RWPE1 (cell line): ENCODE results near the gene CCDC9B.

Experiments used
- CTCF ChIA-PET: fragments of 350-600 bp; sonication (Branson Sonifier 250); formaldehyde crosslinking; extraction: SDS; loops from one replicate; lab custom pipeline; 2021; lab: Yijun Ruan, JAX
- POLR2A ChIA-PET: fragments of 400-600 bp; formaldehyde crosslinking; extraction: SDS; loops from one replicate; lab custom pipeline; 2020; ENCODE audit warnings: antibody characterized with exemption; ENCODE audit not compliant: low non-redundant PET; lab: Yijun Ruan, JAX
- DNase-seq: peaks from one replicate; pipeline ENCODE4 v3.0.0; 2012; ENCODE audit warnings: low spot score
- H3K27ac ChIP-seq: fragments of 450-650 bp; 2 replicates; pipeline ENCODE4 v1.5.1; 2017
- TF ChIP-seq, protein P1 (sequence below): fragments of 450-650 bp; conservative IDR thresholded peaks from 2 replicates; pipeline ENCODE4 v1.5.1; 2017; ENCODE audit warnings: low read depth, mild to moderate bottlenecking

Gene CCDC9B

DNA sequence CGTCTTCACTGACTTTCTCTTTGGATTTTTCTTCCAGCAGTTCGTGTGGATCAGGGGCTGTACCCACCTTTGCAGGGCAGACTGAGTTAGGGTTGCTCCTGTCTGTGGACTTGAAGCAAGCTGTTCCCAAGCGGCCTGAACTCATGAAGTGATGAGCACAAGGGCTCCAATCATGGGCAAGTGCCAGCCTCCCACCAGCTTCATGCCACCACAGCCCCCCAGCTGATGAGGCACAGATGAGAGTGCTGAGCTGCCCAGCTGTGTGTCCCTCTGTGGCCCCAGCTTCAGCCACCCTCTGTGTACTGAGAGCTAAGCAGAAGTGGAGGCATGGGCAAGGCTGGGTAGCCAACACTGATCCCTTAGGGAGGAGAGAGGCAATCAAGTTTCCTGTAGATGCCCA is 29.7 kb downstream of the CCDC9B start:
- POLR2A ChIA-PET, result no interaction called here
- H3K27ac ChIP-seq, result no peak overlapping the region
- CTCF ChIA-PET, result interaction anchor here (0.6 to 1.7 kb wide), 5 partner anchors 22 to 245 kb away, joined by 3 to 5 read pairs (median 3); no protein-coding TSS in a partner anchor
- no peak for DNase-seq
- TF ChIP-seq, protein P1, sequence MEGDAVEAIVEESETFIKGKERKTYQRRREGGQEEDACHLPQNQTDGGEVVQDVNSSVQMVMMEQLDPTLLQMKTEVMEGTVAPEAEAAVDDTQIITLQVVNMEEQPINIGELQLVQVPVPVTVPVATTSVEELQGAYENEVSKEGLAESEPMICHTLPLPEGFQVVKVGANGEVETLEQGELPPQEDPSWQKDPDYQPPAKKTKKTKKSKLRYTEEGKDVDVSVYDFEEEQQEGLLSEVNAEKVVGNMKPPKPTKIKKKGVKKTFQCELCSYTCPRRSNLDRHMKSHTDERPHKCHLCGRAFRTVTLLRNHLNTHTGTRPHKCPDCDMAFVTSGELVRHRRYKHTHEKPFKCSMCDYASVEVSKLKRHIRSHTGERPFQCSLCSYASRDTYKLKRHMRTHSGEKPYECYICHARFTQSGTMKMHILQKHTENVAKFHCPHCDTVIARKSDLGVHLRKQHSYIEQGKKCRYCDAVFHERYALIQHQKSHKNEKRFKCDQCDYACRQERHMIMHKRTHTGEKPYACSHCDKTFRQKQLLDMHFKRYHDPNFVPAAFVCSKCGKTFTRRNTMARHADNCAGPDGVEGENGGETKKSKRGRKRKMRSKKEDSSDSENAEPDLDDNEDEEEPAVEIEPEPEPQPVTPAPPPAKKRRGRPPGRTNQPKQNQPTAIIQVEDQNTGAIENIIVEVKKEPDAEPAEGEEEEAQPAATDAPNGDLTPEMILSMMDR, result no peak

DNA sequence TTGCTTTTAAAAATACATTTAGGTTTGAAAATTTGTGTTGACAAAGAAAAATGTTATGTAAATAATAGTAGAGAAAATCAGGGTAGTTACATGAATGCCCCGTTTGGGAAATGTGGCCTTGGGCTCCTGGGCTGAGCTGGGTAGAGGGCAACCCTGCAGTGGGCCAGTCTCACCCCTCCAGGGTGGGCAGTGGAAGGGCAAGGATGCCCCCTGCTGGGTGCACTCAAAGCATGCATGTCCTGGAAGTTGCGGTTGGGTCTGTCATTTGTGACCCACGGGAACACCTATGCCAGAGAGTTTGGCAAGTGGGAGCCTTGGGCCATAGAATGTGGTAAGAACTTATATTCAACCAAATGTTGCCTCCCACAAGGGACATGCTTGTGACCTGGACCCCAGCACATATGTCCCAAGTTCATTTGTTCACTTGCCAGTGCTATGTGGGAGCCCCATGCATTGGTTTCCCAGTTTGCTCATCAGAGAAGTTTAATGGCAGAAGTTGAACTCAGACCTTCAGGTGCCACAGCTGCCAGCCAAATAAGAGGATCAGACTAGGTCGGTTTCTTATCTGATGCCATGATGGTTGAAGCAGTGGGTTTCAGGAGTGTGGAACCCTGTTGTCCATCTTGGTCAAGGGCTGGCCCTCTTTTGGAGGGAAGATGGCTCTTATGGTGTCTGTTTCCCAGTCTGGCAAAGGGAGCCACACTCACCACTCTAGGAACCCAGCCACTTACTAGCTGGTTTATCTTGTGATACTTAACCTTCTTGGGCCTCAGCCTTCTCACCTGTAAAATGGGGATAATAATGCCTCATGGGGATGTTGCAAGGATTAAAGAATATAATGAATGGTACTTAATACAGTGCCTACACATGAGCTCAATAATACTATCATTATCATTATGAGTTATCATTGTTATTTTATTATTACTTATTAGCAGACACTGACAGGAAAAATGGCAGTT is 30.5 kb downstream of the CCDC9B start:
- ChIA-PET CTCF (interaction anchor here (0.6 to 1.9 kb wide), 12 partner anchors 9 to 244 kb away, joined by 3 to 6 read pairs (median 3); no protein-coding TSS in a partner anchor), POLR2A (no interaction called here)
- H3K27ac ChIP-seq, result no peak overlapping the region
- TF ChIP-seq, protein P1, result peak; percentile 50
- DNase-seq, result no peak

DNA sequence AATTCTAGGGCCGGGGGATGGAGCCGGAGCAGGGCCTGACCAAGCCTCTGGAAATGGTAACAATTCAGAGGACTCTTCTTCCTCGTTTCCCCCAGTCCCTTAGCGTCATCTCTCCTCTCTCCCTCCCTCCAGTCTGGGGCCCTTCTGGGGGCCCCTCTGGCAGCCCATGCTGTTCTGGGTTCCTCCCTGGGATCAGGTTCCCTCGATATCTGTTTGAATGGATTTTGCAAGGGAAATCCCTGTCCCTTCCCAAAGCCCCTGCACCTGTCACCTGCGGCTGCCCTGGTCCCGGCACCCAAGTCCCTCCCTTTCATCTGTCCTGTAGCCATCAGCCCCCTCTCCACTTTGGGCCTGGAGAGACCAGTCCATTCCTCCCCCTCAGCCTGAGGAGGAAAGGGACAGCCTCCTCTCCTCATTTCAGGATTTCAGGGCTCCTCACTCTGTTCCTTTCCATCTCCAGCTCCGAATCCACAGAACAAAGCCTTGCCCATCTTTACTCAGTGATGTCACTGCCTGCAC is 31.3 kb downstream of the CCDC9B start:
- TF ChIP-seq, protein P1, result no peak
- ChIA-PET POLR2A (no interaction called here), CTCF (interaction anchor here (0.6 to 1.9 kb wide), 10 partner anchors 8 to 232 kb away, joined by 3 to 6 read pairs (median 3); no protein-coding TSS in a partner anchor)
- no peak overlapping the region for H3K27ac ChIP-seq
- DNase-seq, result no peak

DNA sequence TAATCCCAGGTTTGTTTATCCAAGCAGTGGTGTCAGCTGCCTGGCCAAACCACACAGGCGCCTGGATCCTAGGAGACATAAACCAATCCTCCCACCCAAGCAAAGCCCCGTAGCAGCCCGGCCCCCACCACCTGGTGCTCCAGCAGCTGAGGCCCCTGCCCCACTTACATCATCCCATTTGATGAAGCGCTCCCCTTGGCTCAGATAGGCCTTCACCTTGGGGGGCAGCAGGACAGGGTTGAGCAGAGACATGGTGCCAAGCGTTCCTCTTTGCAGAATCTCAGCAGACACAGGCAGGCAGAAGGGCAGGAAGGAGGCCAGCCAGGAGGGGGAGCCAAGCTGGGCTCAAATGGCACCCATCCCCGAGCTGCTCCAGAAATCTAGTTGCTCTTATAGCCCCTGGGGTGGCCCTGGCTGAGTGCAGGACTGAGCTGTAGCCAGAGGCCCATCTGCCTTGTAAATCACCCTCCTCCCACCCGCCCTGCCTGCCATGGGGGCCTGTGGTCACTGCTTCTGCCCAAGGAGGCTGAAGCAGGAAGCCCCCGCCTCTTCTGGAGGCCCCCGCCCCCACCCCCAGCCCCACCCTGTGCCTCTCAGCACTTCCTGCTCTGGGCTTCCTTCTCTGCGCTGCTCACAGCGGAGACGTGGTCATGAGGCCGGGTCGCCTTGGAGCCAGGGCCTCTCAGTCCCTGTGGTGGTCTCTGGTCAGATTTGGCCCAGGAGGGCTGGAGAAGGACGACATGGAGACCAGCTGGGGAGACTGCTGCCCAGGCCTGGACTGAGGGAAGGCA is 33.1 kb downstream of the CCDC9B start, which contains the start of gene PLCB2:
Gene PLCB2 (minus strand): TSS at position 515 of the 791 bp plus-strand sequence. CDS start 263 bp downstream, at position 252.
- DNase-seq, result no peak

DNA sequence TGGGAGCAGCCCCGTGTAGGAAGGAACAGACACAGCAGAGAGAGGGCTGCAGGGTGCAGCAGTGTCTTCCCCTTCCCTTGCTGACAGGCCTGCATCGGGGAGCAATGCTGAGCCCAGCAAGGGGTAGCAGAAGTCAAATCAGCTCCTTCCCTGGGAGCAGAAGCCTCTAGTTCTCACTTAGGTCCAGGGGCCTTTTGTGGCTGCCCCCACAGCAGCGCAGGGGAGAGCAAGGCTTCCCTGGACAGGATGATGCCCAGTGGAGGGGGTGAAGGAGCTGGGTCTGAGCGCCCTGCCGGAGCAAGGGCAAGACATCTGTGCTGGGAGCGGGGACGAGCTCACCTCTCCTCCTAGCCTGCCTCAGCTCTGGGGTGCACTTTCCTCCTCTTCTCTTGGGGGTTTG is 33.8 kb downstream of the CCDC9B start:
- H3K27ac ChIP-seq, result no peak overlapping the region
- ChIA-PET POLR2A (interaction anchor here (0.6 kb wide), 1 partner anchor 16 kb away, joined by 3 read pairs; no protein-coding TSS in a partner anchor), CTCF (interaction anchor here (0.8 to 2.8 kb wide), 4 partner anchors 13 to 61 kb away, joined by 3 to 10 read pairs (median 4); no protein-coding TSS in a partner anchor)
- TF ChIP-seq, protein P1, result no peak
- no peak for DNase-seq

More for the DNA sequence above, 33.1 kb downstream of the CCDC9B start, which contains the start of gene PLCB2:
- POLR2A ChIA-PET, result no interaction called here
- H3K27ac ChIP-seq, result no peak within 1 kb of the TSS
- TF ChIP-seq, protein P1, result no peak
- CTCF ChIA-PET, result interaction anchor here (0.6 to 2.8 kb wide), 6 partner anchors 12 to 114 kb away, joined by 3 to 10 read pairs (median 4); no protein-coding TSS in a partner anchor
